H1 (cell line): ENCODE results near the gene AASDHPPT. TPM values are rescaled to one million over a fixed set of nuclear protein-coding genes. Genes with fewer than 3 reads are reported as not detected.

ENCODE experiments used
- CHD7 ChIP-seq: fragments of 300-600 bp; sonication (generic); IDR thresholded peaks from 2 replicates; pipeline ENCODE4 v1.7.1; 2012; ENCODE audit warnings: low read length, moderate library complexity, mild to moderate bottlenecking, inconsistent platforms; ENCODE audit not compliant: insufficient replicate concordance
- HDAC6 ChIP-seq: IDR thresholded peaks from one replicate; pipeline ENCODE4 v1.7.1; 2012; ENCODE audit warnings: low read depth, mild to moderate bottlenecking, inconsistent platforms, low read length, moderate library complexity
- POLR2AphosphoS5 ChIP-seq: IDR thresholded peaks from 2 replicates; pipeline ENCODE4 v1.6.1; 2011; ENCODE audit warnings: low read depth, low read length
- RXRA ChIP-seq: IDR thresholded peaks from 2 replicates; pipeline ENCODE4 v1.6.1; 2011; ENCODE audit warnings: low read depth, mild to moderate bottlenecking, low read length, moderate library complexity; ENCODE audit not compliant: insufficient read depth
- TAF7 ChIP-seq: optimal IDR thresholded peaks from 2 replicates; pipeline ENCODE3; 2011; ENCODE audit warnings: low read depth, mild to moderate bottlenecking, inconsistent platforms, low read length, moderate library complexity, borderline replicate concordance
- TEAD4 ChIP-seq: IDR thresholded peaks from 2 replicates; pipeline ENCODE4 v1.6.1; 2012; ENCODE audit warnings: low read depth, low read length, inconsistent platforms, mixed read lengths
- ZNF274 ChIP-seq: IDR thresholded peaks from 2 replicates; pipeline ENCODE4 v1.7.0; 2012; ENCODE audit warnings: low read length, borderline replicate concordance; ENCODE audit errors: extremely low read depth
- polyA plus RNA-seq, 7 experiments: library from polyadenylated mRNA; depleted of rRNA in 3 of 7; stranded (reverse) in 5 of 7; unstranded in 2 of 7; fragments of >200 nt in 5 of 7; fragments of 200-250 nt in 2 of 7; gene quantifications; 1 replicate in 5 of 7; 2 replicates in 1 of 7; 4 replicates in 1 of 7; pipeline versions ENCODE4 v1.2.1 to v1.2.3, GENCODE V29; 2011 to 2013; ENCODE audit warnings: missing spikeins in 2 of 7, mixed read lengths in 2 of 7
- total RNA-seq: library from RNA; stranded (reverse); fragmentation: NEBNext Ultra II Directional; extraction: Animal tissue kit (Norgen Biotek cat#: 25700); gene quantifications from 2 replicates; pipeline ENCODE4 v1.2.1, GENCODE V29; 2021
- TF ChIP-seq, protein P1 (sequence below): IDR thresholded peaks from 2 replicates; pipeline ENCODE4 v1.6.1; 2012; ENCODE audit warnings: inconsistent platforms

AASDHPPT gene
- total and polyA plus RNA-seq, 2 of the 8 experiments (the other 6 are each of a cell fraction or from before 2014, with no cell fraction given), result 15.7 to 42.2 TPM

DNA sequence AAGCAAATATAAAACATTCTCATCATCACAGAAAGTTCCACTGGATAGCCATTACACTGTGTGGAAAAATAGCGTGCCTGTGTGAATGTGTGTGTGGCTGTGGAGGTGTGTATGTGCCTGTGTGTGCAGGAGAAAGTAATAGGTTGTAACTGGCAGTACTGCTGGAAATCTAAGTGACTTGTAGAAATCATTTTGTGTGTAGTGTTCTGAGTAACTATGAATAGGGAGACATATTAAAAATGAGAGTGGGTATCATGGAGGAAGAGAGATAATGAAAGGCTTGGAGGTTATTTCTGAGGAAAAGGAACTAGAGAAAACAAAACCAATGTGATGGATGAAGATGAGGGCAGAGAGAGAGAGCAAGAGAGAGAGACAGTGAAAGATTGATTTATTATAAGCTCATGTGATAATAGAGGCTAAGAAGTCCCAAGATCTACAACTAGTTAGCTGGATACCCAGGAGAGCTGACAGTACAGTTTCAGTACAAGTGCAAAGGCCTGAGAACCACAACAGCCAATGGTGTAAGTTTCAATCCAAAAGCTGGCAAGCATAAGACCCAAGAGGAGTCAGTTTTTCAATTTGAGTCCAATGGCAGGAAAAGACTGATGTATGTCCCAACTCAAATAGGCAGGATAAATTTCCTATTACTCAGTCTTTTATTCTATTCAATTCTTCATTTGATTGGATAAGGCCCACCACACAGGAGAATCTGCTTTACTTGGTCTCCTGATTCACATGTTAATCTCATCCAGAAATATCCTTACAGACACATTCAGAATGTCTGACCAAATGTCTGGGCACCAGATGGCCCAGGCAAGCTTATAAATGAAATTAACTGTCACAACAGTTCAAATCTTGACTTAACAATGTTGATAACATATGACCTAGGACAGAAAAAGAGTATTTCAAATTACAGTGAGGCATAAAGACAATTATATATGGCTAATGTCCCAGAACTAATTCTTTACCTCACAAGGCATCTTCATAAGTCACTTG lies 15.2 kb upstream of the AASDHPPT start (continued):
- TF ChIP-seq, protein P1, sequence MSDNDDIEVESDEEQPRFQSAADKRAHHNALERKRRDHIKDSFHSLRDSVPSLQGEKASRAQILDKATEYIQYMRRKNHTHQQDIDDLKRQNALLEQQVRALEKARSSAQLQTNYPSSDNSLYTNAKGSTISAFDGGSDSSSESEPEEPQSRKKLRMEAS, result no peak
- no peak for TF ChIP-seq RXRA
- TF ChIP-seq TAF7, result no peak
- TF ChIP-seq TEAD4, result no peak
- TF ChIP-seq HDAC6, result no peak
- TF ChIP-seq CHD7, result no peak
- TF ChIP-seq ZNF274, result no peak
- no peak for TF ChIP-seq POLR2AphosphoS5
